Measurements from ENCODE around the gene DENND1B. TPM values are rescaled to one million over a fixed set of nuclear protein-coding genes. Genes with fewer than 3 reads are reported as not detected.
"Not testable (repeated sequence)": the region's sequence is repeated elsewhere in the genome, so short reads cannot be mapped to it uniquely, and the experiment has no call there.

DENND1B gene
- total RNA-seq, 1 donor from 2014 or later = 17.2 TPM

GRCh38 chr1:197763769-197764168 is 11.5 kb downstream of the DENND1B start:
- H3K36me3 ChIP-seq = no peaks in the 10 kb centered on the region
- TF ChIP-seq POLR2A (IDR thresholded peaks at IDR 0.05) (no peak), POLR2AphosphoS5 (IDR thresholded peaks at IDR 0.05; ENCODE audit: insufficient read depth in 1 of 2, low read depth in 1 of 2) (no peak), CTCF (IDR thresholded peaks at IDR 0.05) (no peak)
- intact Hi-C loops (cut with DNase I) = no loop called here
- H3K27me3 ChIP-seq = no peaks in the 10 kb centered on the region
- no peak overlapping the region for H3K4me3 ChIP-seq
- H3K27ac ChIP-seq = no peak overlapping the region
- no peaks in the 10 kb centered on the region for H3K9me3 ChIP-seq
- DNase-seq (ENCODE audit: extremely low spot score in 2 of 2) = no peak
- peaks cover 14% of the 10 kb centered on the region for H3K4me1 ChIP-seq

GRCh38 chr1:197763307-197763706 is 12.0 kb downstream of the DENND1B start:
- TF ChIP-seq POLR2AphosphoS5 (IDR thresholded peaks at IDR 0.05; ENCODE audit: insufficient read depth in 1 of 2, low read depth in 1 of 2) (no peak), CTCF (IDR thresholded peaks at IDR 0.05) (no peak), POLR2A (IDR thresholded peaks at IDR 0.05) (no peak)
- H3K4me1 ChIP-seq = peaks cover 10% of the 10 kb centered on the region
- H3K36me3 ChIP-seq = no peaks in the 10 kb centered on the region
- H3K4me3 ChIP-seq = no peak overlapping the region
- H3K9me3 ChIP-seq = no peaks in the 10 kb centered on the region
- intact Hi-C loops (cut with DNase I) = no loop called here
- H3K27me3 ChIP-seq = no peaks in the 10 kb centered on the region
- no peak overlapping the region for H3K27ac ChIP-seq
- DNase-seq (ENCODE audit: extremely low spot score in 2 of 2) = no peak

- H3K4me1 ChIP-seq = peaks cover 5% of the 10 kb centered on the region
- H3K36me3 ChIP-seq = no peaks in the 10 kb centered on the region
- H3K27me3 ChIP-seq = no peaks in the 10 kb centered on the region
- DNase-seq (ENCODE audit: extremely low spot score in 2 of 2) = no peak
- no peak for TF ChIP-seq POLR2A (IDR thresholded peaks at IDR 0.05)
- no peak for TF ChIP-seq CTCF (IDR thresholded peaks at IDR 0.05)
- TF ChIP-seq POLR2AphosphoS5 (IDR thresholded peaks at IDR 0.05; ENCODE audit: insufficient read depth in 1 of 2, low read depth in 1 of 2) = no peak
- intact Hi-C loops (cut with DNase I) = no loop called here
- H3K9me3 ChIP-seq = no peaks in the 10 kb centered on the region
- H3K27ac ChIP-seq = no peak overlapping the region
- H3K4me3 ChIP-seq = no peak overlapping the region
Measured at GRCh38 chr1:197761654-197762053, 13.6 kb downstream of the DENND1B start.

- H3K27me3 ChIP-seq; intact Hi-C loops (cut with DNase I): not testable (repeated sequence)
Measured at GRCh38 chr1:197755553-197755952, 19.7 kb downstream of the DENND1B start.

DNA sequence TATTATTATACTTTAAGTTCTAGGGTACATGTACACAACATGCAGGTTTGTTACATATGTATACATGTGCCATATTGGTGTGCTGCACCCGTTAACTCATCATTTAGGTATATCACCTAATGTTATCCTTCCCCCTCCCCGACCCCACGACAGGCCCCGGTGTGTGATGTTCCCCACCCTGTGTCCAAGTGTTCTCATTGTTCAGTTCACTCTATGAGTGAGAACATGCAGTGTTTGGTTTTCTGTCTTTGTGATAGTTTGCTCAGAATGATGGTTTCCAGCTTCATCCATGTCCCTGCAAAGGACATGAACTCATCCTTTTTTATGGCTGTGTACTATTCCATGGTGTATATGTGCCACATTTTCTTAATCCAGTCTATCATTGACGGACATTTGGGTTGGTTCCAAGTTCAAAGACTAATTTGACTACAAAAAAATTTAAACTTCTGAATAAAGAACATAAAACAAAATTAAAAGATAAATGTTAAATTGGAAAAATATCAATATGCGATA is 22.6 kb downstream of the DENND1B start:
- H3K9me3 ChIP-seq; intact Hi-C loops (cut with DNase I); H3K4me1 ChIP-seq; H3K27ac ChIP-seq; H3K27me3 ChIP-seq; DNase-seq (ENCODE audit: extremely low spot score in 2 of 2); H3K4me3 ChIP-seq; H3K36me3 ChIP-seq: not testable (repeated sequence)

More at GRCh38 chr1:197755553-197755952, 19.7 kb downstream of the DENND1B start:
- H3K36me3 ChIP-seq; H3K4me1 ChIP-seq; H3K4me3 ChIP-seq; DNase-seq (ENCODE audit: extremely low spot score in 2 of 2); H3K9me3 ChIP-seq; H3K27ac ChIP-seq: not testable (repeated sequence)

- Histone ChIP-seq H3K27ac (no peak overlapping the region), H3K4me3 (no peak overlapping the region), H3K36me3 (no peaks in the 10 kb centered on the region), H3K9me3 (no peaks in the 10 kb centered on the region), H3K4me1 (no peaks in the 10 kb centered on the region), H3K27me3 (no peaks in the 10 kb centered on the region)
- TF ChIP-seq POLR2AphosphoS5 (IDR thresholded peaks at IDR 0.05; ENCODE audit: insufficient read depth in 1 of 2, low read depth in 1 of 2) = no peak
- TF ChIP-seq CTCF (IDR thresholded peaks at IDR 0.05) = no peak
- no peak for TF ChIP-seq POLR2A (IDR thresholded peaks at IDR 0.05)
- no peak for DNase-seq (ENCODE audit: extremely low spot score in 2 of 2)
- intact Hi-C loops (cut with DNase I) = no loop called here
Measured at GRCh38 chr1:197750366-197750765, 24.9 kb downstream of the DENND1B start.
